Lower lobe of right lung (tissue), 2 donors: ENCODE results near the gene APOL2. TPM values are rescaled to one million over a fixed set of nuclear protein-coding genes. Genes with fewer than 3 reads are reported as not detected.

Source experiments
- ATAC-seq, 2 donors: fragments of 200-7000 bp; cut with Tn5 transposase; one replicate each; pipeline ENCODE4 v1.9.1; 2020 to 2022; ENCODE audit warnings: mild to moderate bottlenecking in 2 of 2, moderate library complexity in 2 of 2
- DNase-seq: peaks from one replicate; pipeline ENCODE4 v3.0.0-alpha.2; 2020
- H3K27ac ChIP-seq: fragments of 200-600 bp; one replicate; pipeline ENCODE4 v1.8.0; 2022
- H3K27me3 ChIP-seq: fragments of 200-600 bp; one replicate; pipeline ENCODE4 v1.8.0; 2022; ENCODE audit warnings: low read depth
- H3K36me3 ChIP-seq: fragments of 200-600 bp; one replicate; pipeline ENCODE4 v1.8.0; 2022; ENCODE audit warnings: mild to moderate bottlenecking
- H3K4me1 ChIP-seq: fragments of 200-600 bp; one replicate; pipeline ENCODE4 v1.8.0; 2022
- H3K4me3 ChIP-seq: fragments of 200-600 bp; one replicate; pipeline ENCODE4 v1.8.0; 2022; ENCODE audit warnings: mild to moderate bottlenecking
- H3K9me3 ChIP-seq: fragments of 200-600 bp; one replicate; pipeline ENCODE4 v1.8.0; 2022
- CTCF ChIP-seq: fragments of 200-600 bp; IDR thresholded peaks from one replicate; pipeline ENCODE4 v1.8.0; 2022; ENCODE audit warnings: antibody characterized with exemption, mild to moderate bottlenecking
- intact Hi-C: fragments of 100-400 bp; cut with DNase I; formaldehyde crosslinking; loops from one replicate; pipeline ENCODE4 v1.11.0; 2022
- total RNA-seq: library from RNA; stranded (reverse); fragmentation: NEBNext Ultra II Directional; extraction: Animal tissue kit (Norgen Biotek cat#: 25700); gene quantifications from one replicate; pipeline ENCODE4 v1.2.1, GENCODE V29; 2021
- donor health status: DM: no; HTN: yes; CAD: no; lungs with severe emphysema.

Gene APOL2
- total RNA-seq, 1 donor from 2014 or later, result 56.0 TPM

GRCh38 chr22:36197065-36197440 lies 42.3 kb downstream of the APOL2 start:
- ATAC-seq (peak; percentile 30 to 43), DNase-seq (no peak)
- no peaks in the 10 kb centered on the region for H3K9me3 ChIP-seq
- peaks cover 3% of the 10 kb centered on the region for H3K36me3 ChIP-seq
- no peak overlapping the region for H3K27ac ChIP-seq
- peaks cover 36% of the 10 kb centered on the region for H3K4me1 ChIP-seq
- no peak overlapping the region for H3K4me3 ChIP-seq
- no peak for TF ChIP-seq CTCF
- intact Hi-C loops, result no loop called here
- H3K27me3 ChIP-seq, result no peaks in the 10 kb centered on the region

- Histone ChIP-seq H3K27me3 (no peaks in the 10 kb centered on the region), H3K27ac (no peak overlapping the region)
- intact Hi-C loops, result no loop called here
These were observed 42.9 kb downstream of the APOL2 start for GRCh38 chr22:36196254-36197064.

GRCh38 chr22:36194971-36195370 lies 44.4 kb downstream of the APOL2 start:
- DNase-seq, result peak; percentile 58
- ATAC-seq, result peak; percentile 80 to 82

More at GRCh38 chr22:36196254-36197064, 42.9 kb downstream of the APOL2 start:
- no peaks in the 10 kb centered on the region for H3K9me3 ChIP-seq
- no peak for ATAC-seq
- H3K36me3 ChIP-seq, result peaks cover 5% of the 10 kb centered on the region
- peaks cover 30% of the 10 kb centered on the region for H3K4me1 ChIP-seq
- DNase-seq, result no peak
- TF ChIP-seq CTCF, result no peak
- no peak overlapping the region for H3K4me3 ChIP-seq

GRCh38 chr22:36194385-36194784 lies 44.9 kb downstream of the APOL2 start:
- Histone ChIP-seq H3K36me3 (peaks cover 10% of the 10 kb centered on the region), H3K27ac (no peak overlapping the region), H3K27me3 (no peaks in the 10 kb centered on the region), H3K4me3 (no peak overlapping the region), H3K4me1 (peaks cover 27% of the 10 kb centered on the region), H3K9me3 (no peaks in the 10 kb centered on the region)
- DNase-seq, result no peak
- intact Hi-C loops, result no loop called here
- ATAC-seq, result no peak
- TF ChIP-seq CTCF, result no peak

More at GRCh38 chr22:36194971-36195370, 44.4 kb downstream of the APOL2 start:
- no peaks in the 10 kb centered on the region for H3K9me3 ChIP-seq
- peaks cover 30% of the 10 kb centered on the region for H3K4me1 ChIP-seq
- no peaks in the 10 kb centered on the region for H3K27me3 ChIP-seq
- peaks cover 10% of the 10 kb centered on the region for H3K36me3 ChIP-seq
- intact Hi-C loops, result no loop called here
- no peak overlapping the region for H3K4me3 ChIP-seq
- TF ChIP-seq CTCF, result peak; percentile 79
- H3K27ac ChIP-seq, result no peak overlapping the region

GRCh38 chr22:36193577-36193976 lies 45.8 kb downstream of the APOL2 start:
- peaks cover 10% of the 10 kb centered on the region for H3K36me3 ChIP-seq
- no peak for DNase-seq
- ATAC-seq, result no peak
- peaks cover 21% of the 10 kb centered on the region for H3K4me1 ChIP-seq
- TF ChIP-seq CTCF, result no peak
- no peaks in the 10 kb centered on the region for H3K9me3 ChIP-seq
- no peaks in the 10 kb centered on the region for H3K27me3 ChIP-seq
- no peak overlapping the region for H3K4me3 ChIP-seq
- intact Hi-C loops, result no loop called here
- H3K27ac ChIP-seq, result no peak overlapping the region
